GM13977 (cell line): Measurements from ENCODE around the gene RNF208.

Experiments used
- DNase-seq: peaks from one replicate; pipeline ENCODE4 v3.0.0; 2012; ENCODE audit warnings: low spot score
- CTCF ChIP-seq: IDR thresholded peaks from 2 replicates; pipeline ENCODE4 v1.5.1; 2012; ENCODE audit warnings: mild to moderate bottlenecking, control low read depth; ENCODE audit not compliant: insufficient read depth; ENCODE audit errors: extremely low read depth, missing control alignments
- in situ Hi-C: fragments of 300-500 bp; cut with MboI; formaldehyde crosslinking; loops from one replicate; pipeline ENCODE4 v1.12.0; 2022; ENCODE audit warnings: low sequenced_read_pairs, low pct_unique_long_range_greater_than_20kb, mixed read lengths, inconsistent platforms; ENCODE audit not compliant: unreplicated experiment

The RNF208 gene

GRCh38 chr9:137253717-137254623, 31.9 kb upstream of the RNF208 start:
- no peak for TF ChIP-seq CTCF
- in situ Hi-C loops = no loop called here
- no peak for DNase-seq

DNA sequence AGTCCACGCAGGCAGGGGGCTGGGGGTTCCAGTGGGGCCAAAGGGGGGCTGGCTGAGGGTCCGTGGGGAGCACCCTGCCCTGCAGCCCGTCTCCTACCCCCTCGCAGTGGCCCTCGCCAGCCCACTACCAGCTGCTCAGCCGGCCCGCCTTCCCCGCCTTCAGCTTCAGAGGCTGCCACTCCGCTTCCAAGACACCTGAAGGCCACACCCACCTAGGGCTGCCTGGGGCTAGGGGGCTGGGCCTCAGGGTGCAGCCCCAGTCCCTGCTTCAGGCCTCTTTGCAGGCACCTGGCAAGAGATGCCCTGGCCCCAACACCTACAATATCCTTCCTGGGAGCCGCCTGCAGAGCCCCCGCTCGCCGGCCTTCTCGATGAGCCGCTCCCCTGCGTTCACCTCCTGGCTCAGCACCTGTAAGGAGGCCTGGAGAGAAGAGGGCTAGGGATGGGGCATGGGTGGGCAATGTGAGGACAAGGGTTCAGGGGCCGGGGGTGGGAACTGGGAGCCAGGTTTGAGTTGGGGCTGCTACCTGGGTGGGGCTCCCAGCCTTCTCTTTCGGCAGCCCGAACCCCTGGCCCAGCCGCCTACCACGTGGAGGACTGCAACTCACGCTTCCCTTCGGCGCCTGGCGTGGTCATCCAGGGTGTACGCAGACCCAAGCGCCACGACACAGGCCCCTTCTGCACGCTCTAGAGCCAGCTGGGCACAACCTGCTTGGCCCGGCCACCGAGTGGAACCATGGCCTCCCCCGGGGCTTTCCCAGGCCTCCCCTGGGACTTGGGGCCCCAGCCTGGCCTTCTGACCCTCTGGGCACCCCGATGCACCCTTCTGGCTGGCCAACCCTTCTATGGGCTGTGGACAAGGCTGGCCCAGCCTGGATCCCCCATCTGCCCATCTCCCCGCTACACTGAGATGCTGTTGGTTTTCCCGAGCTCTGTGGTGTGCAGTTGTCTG, 30.8 kb upstream of the RNF208 start:
- TF ChIP-seq CTCF = no peak
- in situ Hi-C loops = no loop called here
- no peak for DNase-seq

- in situ Hi-C loops = no loop called here
- no peak for TF ChIP-seq CTCF
- DNase-seq = no peak
Observed at GRCh38 chr9:137251490-137252268, 29.6 kb upstream of the RNF208 start.

- no peak for DNase-seq
- in situ Hi-C loops = no loop called here
- TF ChIP-seq CTCF = no peak
Observed at GRCh38 chr9:137251194-137251461, 29.1 kb upstream of the RNF208 start, which contains the start of gene STPG3. STPG3 (plus strand) TSS chr9:137251286; CDS start chr9:137251287, 1 bp downstream.

DNA sequence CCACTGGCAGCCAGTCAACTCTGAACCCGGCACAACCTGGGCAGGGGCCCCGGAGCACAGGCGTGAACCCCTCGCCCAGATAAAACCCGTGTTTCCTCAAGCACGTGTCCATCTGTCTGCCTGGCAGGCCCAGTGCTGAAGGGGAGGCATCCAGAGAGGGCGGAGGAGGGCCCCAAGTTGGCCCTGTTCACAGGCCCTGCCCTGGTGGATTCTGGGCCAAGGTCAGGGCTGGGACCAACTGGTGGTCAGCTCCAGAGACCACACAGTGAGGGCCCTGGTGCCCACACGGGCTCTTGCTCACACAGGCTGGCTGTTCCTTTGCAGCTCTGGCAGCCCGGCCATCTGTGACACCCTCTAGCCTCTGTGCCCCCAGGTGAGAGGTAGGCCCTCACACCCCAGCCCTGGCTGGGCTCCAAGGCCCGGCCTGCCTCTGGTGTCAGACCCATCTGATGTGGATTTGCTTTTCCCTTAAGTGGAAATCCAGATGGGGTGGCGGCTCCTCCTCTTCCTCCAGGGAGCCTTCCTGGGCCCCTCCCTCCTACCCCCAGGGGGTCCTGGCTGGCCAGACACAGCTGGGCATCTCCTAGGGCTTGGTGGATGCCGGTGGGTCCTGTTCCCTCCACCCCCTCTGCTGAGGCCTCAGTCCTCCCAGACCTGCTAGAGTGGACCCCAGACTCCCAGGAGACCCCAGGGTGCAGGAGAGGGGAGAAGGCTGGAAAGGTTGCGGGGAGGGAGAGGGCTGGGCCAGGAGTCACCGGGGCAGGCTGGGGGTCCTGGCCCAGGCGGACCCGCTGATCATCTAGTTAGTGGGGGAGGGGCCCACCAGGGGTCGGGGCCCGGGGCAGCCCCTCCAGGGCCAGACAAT, 28.5 kb upstream of the RNF208 start:
- in situ Hi-C loops = no loop called here
- DNase-seq = no peak
- no peak for TF ChIP-seq CTCF
